ENCODE results near the gene TNFRSF12A. TPM values are rescaled to one million over a fixed set of nuclear protein-coding genes. Genes with fewer than 3 reads are reported as not detected.

Gene TNFRSF12A
- total and polyA plus RNA-seq, 10 of the 15 experiments (the other 5 are each of a cell fraction or from before 2014, with no cell fraction given): 0.35 to 1.7 (median 1.2) TPM; not detected in 2

DNA sequence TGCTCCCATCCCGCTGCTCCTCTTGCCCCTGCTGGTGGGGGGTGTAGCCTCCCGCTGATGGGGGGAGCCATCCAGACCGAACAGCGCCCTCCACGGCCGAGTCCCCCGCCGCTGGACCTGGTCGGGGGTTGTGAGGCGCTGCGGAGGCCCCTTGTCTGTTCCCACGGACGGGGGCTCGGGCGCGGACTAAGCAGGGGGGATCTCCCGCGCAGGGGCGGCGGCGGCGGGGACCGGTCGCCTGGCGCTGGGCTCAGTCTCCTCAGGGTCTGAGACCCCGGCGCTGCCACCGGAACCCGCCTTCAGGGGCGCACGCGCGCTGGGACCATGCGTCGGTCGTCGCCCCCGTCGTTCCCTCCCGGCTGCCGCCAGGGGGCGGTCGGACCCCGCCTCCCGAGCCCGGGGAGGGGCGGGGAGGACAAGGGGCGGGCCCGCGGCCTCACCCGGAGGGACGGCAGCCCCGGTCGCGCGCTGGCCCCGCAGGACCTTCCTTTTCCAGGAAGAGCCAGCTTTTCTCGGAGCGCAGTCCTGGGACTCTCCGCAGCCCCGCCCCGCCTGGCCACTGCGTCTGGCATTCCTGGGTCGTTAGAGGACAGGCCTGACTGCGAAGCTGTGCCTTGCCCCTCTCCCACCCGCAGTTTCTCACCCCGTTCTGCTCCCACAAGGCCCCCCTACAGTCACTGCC is 39.0 kb downstream of the TNFRSF12A start (continued):
- TF ChIP-seq MTA3 (IDR thresholded peaks at IDR 0.05; ENCODE audit: borderline replicate concordance, low read length): no peak
- TF ChIP-seq POU2F2 (IDR thresholded peaks at IDR 0.05; ENCODE audit: borderline replicate concordance, low read depth, low read length): no peak

DNA sequence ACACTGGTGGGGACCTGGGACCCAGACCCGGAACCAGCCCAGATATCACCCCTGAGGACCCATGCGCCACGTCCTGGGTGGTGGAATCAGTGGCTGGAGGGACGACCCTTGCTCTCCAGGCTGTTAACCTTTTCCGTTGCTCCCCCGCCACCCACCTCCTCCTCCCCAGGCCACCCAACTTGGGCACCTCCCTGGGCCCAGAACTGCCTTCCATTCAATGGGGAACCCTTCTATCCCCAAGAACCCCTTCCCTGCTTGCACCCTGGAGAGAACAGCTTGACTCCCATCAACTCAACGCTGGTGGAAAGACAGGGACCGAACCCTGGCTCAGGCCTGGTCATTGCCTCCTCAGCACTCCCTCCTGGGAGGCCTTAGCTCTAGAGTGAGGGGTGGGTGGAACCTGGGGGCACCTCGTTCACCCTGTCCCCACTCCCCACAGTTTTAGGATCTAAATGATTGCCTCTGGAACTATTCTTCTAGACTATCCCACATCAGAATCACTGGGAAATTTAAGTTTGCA is 39.6 kb downstream of the TNFRSF12A start:
- ChIA-PET POLR2A (interaction anchor here (0.6 to 1.7 kb wide), 4 partner anchors 17 to 76 kb away, joined by 3 to 12 read pairs (median 4); partner anchors contain the start of genes HCFC1R1 and THOC6), RAD21 (ENCODE audit: unreplicated experiment) (interaction anchor here (0.6 to 3.0 kb wide), 11 partner anchors 16 to 111 kb away, joined by 3 to 72 read pairs (median 6); partner anchors contain the start of gene TNFRSF12A), SMC1A (ENCODE audit: uncharacterized antibody, unreplicated experiment) (interaction anchor here (1.1 to 3.9 kb wide), 6 partner anchors 12 to 106 kb away, joined by 3 to 53 read pairs (median 4); no protein-coding TSS in a partner anchor), CTCF (interaction anchor here (0.6 to 9.5 kb wide), 23 partner anchors 10 to 137 kb away, joined by 3 to 174 read pairs (median 8); partner anchors contain the start of genes HCFC1R1 and THOC6)
- peak overlapping the region; percentile 66 for H2AFZ ChIP-seq (ENCODE audit: control insufficient read depth, low read depth, low read length)
- WGBS (ENCODE audit: insufficient coverage, insufficient replicate concordance, low lambda C conversion rate, missing lambda C conversion rate): 67% methylated on average over 7 of the region's 9 CpGs
- H3K79me2 ChIP-seq (ENCODE audit: control insufficient read depth, insufficient read depth, low read length): no peaks in the 10 kb centered on the region
- intact Hi-C loops (cut with micrococcal nuclease; ENCODE audit: unreplicated experiment) (loop anchor here (1.0 to 2.0 kb wide), 3 partner anchors 36 to 107 kb away; no protein-coding TSS in a partner anchor), in situ Hi-C loops (cut with MboI) (loop anchor here (5.0 kb wide), 2 partner anchors 38 to 68 kb away; partner anchors contain the start of gene ZSCAN10)
- no peak overlapping the region; the same call in 1 of the 2 replicates for H3K9ac ChIP-seq (ENCODE audit: control insufficient read depth, insufficient read depth, low read length)
- ATAC-seq: no peak
- peak overlapping the region; percentile 22; the same call in 1 of the 2 replicates for H3K27ac ChIP-seq (ENCODE audit: control insufficient read depth, insufficient read depth)
- peak overlapping the region; percentile 37; the same call in 1 of the 2 replicates for H3K4me3 ChIP-seq
- no peaks in the 10 kb centered on the region for H4K20me1 ChIP-seq (ENCODE audit: control insufficient read depth, insufficient read depth)
- H3K4me2 ChIP-seq (ENCODE audit: control insufficient read depth, insufficient read depth): peak overlapping the region; percentile 75
- FAIRE-seq: no peak
- no peak for DNase-seq (ENCODE audit: low read depth, low spot score)
- no peaks in the 10 kb centered on the region; the same call in 2 of the 3 replicates for H3K9me3 ChIP-seq (replicated peaks; ENCODE audit: control insufficient read depth, insufficient read depth, low read length)
- BruUV-seq (replicated peaks): no TSS peak
- H3K36me3 ChIP-seq (ENCODE audit: control insufficient read depth in 2 of 2, insufficient read depth in 2 of 2, low read length in 1 of 2): no peaks in the 10 kb centered on the region
- no peaks in the 10 kb centered on the region for H3K27me3 ChIP-seq (replicated peaks in 1 of 2; ENCODE audit: control insufficient read depth in 2 of 2, insufficient read depth in 2 of 2, low read length in 1 of 2)
- peaks cover 17% of the 10 kb centered on the region for H3K4me1 ChIP-seq (ENCODE audit: control insufficient read depth, insufficient read depth, low read length)
- TF ChIP-seq NBN (IDR thresholded peaks at IDR 0.05) (0 out of 2 replicates have a peak, but pooled peaks have one; percentile 8), CREM (IDR thresholded peaks at IDR 0.05; ENCODE audit: low read depth) (no peak), HDGF (IDR thresholded peaks at IDR 0.05) (peak; percentile 43; the same call in 1 of the 2 replicates), ZNF384 (IDR thresholded peaks at IDR 0.05; ENCODE audit: borderline replicate concordance, low read depth, low read length) (no peak), BHLHE40 (IDR thresholded peaks at IDR 0.05; ENCODE audit: borderline replicate concordance in 1 of 2, low read depth in 2 of 2, low read length in 1 of 2) (no peak), SMAD1 (IDR thresholded peaks at IDR 0.05; ENCODE audit: low read depth, partially characterized antibody) (no peak), BMI1 (IDR thresholded peaks at IDR 0.05; ENCODE audit: borderline replicate concordance) (no peak), NFYB (IDR thresholded peaks at IDR 0.05; ENCODE audit: insufficient read depth, low read depth, low read length) (no peak)
- TF ChIP-seq, protein P1, sequence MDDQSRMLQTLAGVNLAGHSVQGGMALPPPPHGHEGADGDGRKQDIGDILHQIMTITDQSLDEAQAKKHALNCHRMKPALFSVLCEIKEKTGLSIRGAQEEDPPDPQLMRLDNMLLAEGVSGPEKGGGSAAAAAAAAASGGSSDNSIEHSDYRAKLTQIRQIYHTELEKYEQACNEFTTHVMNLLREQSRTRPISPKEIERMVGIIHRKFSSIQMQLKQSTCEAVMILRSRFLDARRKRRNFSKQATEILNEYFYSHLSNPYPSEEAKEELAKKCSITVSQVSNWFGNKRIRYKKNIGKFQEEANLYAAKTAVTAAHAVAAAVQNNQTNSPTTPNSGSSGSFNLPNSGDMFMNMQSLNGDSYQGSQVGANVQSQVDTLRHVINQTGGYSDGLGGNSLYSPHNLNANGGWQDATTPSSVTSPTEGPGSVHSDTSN (IDR thresholded peaks at IDR 0.05; ENCODE audit: insufficient replicate concordance, low read depth, low read length): no peak
- TF ChIP-seq, protein P2, sequence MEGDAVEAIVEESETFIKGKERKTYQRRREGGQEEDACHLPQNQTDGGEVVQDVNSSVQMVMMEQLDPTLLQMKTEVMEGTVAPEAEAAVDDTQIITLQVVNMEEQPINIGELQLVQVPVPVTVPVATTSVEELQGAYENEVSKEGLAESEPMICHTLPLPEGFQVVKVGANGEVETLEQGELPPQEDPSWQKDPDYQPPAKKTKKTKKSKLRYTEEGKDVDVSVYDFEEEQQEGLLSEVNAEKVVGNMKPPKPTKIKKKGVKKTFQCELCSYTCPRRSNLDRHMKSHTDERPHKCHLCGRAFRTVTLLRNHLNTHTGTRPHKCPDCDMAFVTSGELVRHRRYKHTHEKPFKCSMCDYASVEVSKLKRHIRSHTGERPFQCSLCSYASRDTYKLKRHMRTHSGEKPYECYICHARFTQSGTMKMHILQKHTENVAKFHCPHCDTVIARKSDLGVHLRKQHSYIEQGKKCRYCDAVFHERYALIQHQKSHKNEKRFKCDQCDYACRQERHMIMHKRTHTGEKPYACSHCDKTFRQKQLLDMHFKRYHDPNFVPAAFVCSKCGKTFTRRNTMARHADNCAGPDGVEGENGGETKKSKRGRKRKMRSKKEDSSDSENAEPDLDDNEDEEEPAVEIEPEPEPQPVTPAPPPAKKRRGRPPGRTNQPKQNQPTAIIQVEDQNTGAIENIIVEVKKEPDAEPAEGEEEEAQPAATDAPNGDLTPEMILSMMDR (IDR thresholded peaks at IDR 0.05 in 2 of 3, conservative IDR thresholded peaks at IDR 0.05 in 1 of 3; ENCODE audit: control insufficient read depth in 2 of 3, extremely low read depth in 1 of 3, insufficient read depth in 1 of 3, low read depth in 3 of 3, low read length in 3 of 3): no peak
- TF ChIP-seq, protein P3, sequence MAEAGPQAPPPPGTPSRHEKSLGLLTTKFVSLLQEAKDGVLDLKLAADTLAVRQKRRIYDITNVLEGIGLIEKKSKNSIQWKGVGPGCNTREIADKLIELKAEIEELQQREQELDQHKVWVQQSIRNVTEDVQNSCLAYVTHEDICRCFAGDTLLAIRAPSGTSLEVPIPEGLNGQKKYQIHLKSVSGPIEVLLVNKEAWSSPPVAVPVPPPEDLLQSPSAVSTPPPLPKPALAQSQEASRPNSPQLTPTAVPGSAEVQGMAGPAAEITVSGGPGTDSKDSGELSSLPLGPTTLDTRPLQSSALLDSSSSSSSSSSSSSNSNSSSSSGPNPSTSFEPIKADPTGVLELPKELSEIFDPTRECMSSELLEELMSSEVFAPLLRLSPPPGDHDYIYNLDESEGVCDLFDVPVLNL (IDR thresholded peaks at IDR 0.05; ENCODE audit: low read depth, low read length): no peak
- TF ChIP-seq, protein P4, sequence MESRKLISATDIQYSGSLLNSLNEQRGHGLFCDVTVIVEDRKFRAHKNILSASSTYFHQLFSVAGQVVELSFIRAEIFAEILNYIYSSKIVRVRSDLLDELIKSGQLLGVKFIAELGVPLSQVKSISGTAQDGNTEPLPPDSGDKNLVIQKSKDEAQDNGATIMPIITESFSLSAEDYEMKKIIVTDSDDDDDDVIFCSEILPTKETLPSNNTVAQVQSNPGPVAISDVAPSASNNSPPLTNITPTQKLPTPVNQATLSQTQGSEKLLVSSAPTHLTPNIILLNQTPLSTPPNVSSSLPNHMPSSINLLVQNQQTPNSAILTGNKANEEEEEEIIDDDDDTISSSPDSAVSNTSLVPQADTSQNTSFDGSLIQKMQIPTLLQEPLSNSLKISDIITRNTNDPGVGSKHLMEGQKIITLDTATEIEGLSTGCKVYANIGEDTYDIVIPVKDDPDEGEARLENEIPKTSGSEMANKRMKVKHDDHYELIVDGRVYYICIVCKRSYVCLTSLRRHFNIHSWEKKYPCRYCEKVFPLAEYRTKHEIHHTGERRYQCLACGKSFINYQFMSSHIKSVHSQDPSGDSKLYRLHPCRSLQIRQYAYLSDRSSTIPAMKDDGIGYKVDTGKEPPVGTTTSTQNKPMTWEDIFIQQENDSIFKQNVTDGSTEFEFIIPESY (IDR thresholded peaks at IDR 0.05): no peak
